Urinary bladder (tissue), 4 donors: ENCODE data around the gene PPIE. TPM values are rescaled to one million over a fixed set of nuclear protein-coding genes. Genes with fewer than 3 reads are reported as not detected.

Source experiments
- DNase-seq: peaks from one replicate; pipeline ENCODE4 v3.0.0-alpha.2; 2015; ENCODE audit errors: extremely low spot score
- H3K27ac ChIP-seq: one replicate; pipeline ENCODE4 v1.5.1; 2013; ENCODE audit warnings: low read depth, mild to moderate bottlenecking, moderate library complexity
- H3K36me3 ChIP-seq: one replicate; pipeline ENCODE4 v1.6.1; 2013; ENCODE audit warnings: mild to moderate bottlenecking, moderate library complexity; ENCODE audit not compliant: insufficient read depth
- H3K4me1 ChIP-seq: one replicate; pipeline ENCODE4 v1.6.1; 2013; ENCODE audit warnings: mild to moderate bottlenecking, moderate library complexity; ENCODE audit not compliant: insufficient read depth
- H3K4me3 ChIP-seq: one replicate; pipeline ENCODE4 v1.5.1; 2013; ENCODE audit warnings: low read depth, low read length
- WGBS: extraction: QIAGEN DNeasy Blood & Tissue Kit; methylation state at CpG from one replicate; pipeline ENCODE4 v1.1.7; 2013; 5-methylcytosine and 5-hydroxymethylcytosine counted together
- polyA plus RNA-seq: library from polyadenylated mRNA; stranded (reverse); fragments of 200-250 nt; gene quantifications from one replicate; pipeline ENCODE4 v1.2.3, GENCODE V29; 2013
- total RNA-seq: library from RNA; depleted of rRNA; stranded (reverse); fragments of >200 nt; gene quantifications from one replicate; pipeline ENCODE4 v1.2.3, GENCODE V29; 2014
- donor health status: healthy with polysubstance abuse.
- donor health status: healthy.

Gene PPIE
- total and polyA plus RNA-seq, 2 donors = 31.0 to 64.5 TPM

DNA sequence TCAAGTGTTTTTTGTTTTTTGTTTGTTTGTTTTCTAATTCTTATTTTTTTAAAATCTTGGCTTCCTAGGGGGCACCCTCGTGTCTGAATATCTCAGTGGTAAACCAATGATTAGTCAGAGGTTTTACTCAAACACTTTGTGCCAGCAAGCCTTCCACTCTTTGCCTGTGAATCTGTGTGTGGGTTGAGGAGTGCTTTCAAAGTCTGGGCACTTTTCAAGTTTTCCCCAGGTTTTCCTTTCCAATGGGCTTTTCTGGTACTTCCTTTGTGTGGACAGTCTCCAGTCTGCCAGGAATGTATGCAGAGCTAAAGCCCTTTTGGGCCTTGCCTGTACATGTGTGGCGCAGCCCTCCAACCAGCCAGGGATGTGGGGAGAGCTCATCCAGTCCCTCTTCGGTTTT lies 9.7 kb upstream of the PPIE start:
- no peak for DNase-seq
- no peak overlapping the region for H3K4me3 ChIP-seq
- H3K36me3 ChIP-seq = no peaks in the 10 kb centered on the region
- WGBS = 66% methylated on average over 3 of the region's 3 CpGs
- H3K27ac ChIP-seq = no peak overlapping the region
- H3K4me1 ChIP-seq = no peaks in the 10 kb centered on the region

DNA sequence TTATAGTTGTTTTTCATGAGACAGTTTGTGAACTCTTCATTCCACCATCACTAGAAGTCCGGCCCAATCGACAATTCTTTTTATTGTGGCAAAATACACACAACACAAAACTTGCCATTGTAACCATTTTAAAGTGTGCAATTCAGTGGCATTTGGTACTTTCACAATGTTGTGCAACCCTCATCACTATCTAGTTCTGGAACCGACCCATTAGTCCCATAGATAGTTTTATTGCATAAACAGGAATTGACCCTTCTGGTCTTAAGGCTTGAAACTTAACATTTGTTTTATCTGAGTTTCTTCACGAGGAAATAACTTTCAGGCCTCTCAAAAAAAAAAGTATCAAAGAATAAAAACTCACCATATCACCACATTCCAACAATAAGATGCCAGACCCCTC lies 8.8 kb upstream of the PPIE start:
- Histone ChIP-seq H3K4me1 (no peaks in the 10 kb centered on the region), H3K27ac (no peak overlapping the region), H3K36me3 (no peaks in the 10 kb centered on the region), H3K4me3 (no peak overlapping the region)
- WGBS = 44% methylated on average over 4 of the region's 4 CpGs
- DNase-seq = no peak

DNA sequence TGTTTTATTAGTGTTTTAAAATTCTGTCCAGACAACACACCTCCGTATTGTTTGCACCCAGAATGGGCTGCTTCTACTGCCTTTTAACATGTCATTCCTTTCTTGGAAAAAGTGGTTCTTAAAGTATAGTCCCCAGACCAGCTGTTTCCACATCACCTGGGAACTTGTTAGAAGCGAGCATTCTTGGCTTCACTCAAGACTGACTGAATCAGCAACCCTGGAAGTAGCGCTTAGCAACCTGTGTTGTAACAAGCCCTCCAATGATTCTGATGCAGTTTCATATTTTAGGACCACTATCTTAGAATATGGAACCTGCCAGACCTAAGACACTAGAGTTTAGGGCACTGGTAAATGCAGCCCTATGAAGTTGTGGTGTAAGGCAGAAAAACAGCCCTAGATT lies 6.0 kb upstream of the PPIE start:
- H3K4me1 ChIP-seq = no peaks in the 10 kb centered on the region
- H3K36me3 ChIP-seq = no peaks in the 10 kb centered on the region
- DNase-seq = no peak
- H3K4me3 ChIP-seq = no peak overlapping the region
- 59% methylated on average over 3 of the region's 3 CpGs for whole genome bisulfite sequencing
- no peak overlapping the region for H3K27ac ChIP-seq

DNA sequence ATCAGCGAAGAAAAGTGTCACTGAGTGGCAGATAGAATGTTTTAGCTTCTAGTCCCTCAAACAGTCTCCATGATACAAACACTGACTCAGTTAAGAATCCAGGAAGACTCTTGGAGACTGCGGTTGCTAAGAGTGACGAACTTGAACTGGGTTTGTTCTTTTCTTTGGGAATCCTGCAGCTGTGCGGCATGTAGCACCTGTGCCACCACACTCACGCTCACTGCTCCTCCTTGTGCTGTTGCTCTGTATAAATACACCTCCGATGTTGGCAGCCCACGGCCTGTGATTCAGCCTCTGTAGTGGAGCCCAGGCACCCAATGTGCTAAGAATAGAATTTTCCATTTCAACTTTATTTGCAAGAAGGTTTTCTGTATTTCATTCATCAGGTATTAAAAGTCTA lies 5.5 kb upstream of the PPIE start:
- no peaks in the 10 kb centered on the region for H3K4me1 ChIP-seq
- no peak for DNase-seq
- H3K27ac ChIP-seq = no peak overlapping the region
- no peaks in the 10 kb centered on the region for H3K36me3 ChIP-seq
- 59% methylated on average over 7 of the region's 7 CpGs for WGBS
- no peak overlapping the region for H3K4me3 ChIP-seq

DNA sequence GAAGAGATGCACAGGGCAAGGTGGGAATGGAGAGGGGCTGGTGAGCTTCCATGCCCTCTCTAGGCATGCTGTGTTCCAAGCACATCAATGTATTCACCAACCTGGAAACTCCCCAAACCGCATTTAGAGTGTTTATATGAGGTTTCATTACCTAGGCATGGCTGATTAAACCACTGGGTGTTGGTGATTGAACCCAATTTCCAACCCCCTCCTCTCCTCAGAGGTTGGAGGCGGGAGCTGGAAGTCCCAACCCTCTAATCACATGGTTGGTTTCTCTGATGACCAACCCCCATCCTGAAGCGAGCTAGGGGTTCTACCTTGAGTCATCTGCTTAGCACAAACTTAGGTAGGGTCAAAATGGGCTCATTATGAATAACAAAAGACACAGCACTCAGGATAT lies 3.0 kb upstream of the PPIE start:
- DNase-seq = no peak
- Histone ChIP-seq H3K4me1 (no peaks in the 10 kb centered on the region), H3K4me3 (no peak overlapping the region), H3K27ac (no peak overlapping the region), H3K36me3 (no peaks in the 10 kb centered on the region)
- WGBS = 71% methylated on average over 3 of the region's 3 CpGs

DNA sequence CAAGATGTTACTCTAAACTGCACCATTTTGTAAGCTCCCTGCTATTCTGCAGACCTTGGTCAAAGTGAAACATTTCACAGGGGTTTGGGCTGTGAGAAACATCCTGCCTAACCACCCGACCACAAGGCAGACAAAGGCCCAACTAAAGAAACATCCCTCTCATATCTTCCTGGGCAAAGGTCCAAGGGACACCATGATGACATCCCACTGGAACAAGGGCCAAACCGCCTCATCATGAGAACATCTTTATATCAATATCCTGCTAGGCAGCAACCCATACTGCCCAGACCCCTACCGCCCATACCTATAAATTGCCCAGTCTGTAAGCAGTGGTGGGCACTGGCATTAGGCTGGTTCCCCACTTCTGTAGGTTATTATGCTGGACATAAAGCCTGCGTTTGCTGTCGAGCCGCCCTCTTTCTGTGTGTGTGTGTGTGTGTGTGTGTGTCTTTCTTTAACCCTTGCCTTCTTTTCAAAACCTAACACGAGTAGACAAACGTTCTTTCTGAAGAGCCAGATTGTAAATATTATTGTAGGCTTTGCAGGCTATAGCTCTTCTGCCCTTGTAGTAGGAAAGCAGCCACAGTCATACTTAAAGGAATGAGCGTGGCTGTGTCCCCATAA lies 1.0 kb upstream of the PPIE start:
- H3K36me3 ChIP-seq = no peaks in the 10 kb centered on the region
- H3K27ac ChIP-seq = no peak overlapping the region
- DNase-seq = no peak
- no peaks in the 10 kb centered on the region for H3K4me1 ChIP-seq
- WGBS = 64% methylated on average over 9 of the region's 9 CpGs
- no peak overlapping the region for H3K4me3 ChIP-seq

DNA sequence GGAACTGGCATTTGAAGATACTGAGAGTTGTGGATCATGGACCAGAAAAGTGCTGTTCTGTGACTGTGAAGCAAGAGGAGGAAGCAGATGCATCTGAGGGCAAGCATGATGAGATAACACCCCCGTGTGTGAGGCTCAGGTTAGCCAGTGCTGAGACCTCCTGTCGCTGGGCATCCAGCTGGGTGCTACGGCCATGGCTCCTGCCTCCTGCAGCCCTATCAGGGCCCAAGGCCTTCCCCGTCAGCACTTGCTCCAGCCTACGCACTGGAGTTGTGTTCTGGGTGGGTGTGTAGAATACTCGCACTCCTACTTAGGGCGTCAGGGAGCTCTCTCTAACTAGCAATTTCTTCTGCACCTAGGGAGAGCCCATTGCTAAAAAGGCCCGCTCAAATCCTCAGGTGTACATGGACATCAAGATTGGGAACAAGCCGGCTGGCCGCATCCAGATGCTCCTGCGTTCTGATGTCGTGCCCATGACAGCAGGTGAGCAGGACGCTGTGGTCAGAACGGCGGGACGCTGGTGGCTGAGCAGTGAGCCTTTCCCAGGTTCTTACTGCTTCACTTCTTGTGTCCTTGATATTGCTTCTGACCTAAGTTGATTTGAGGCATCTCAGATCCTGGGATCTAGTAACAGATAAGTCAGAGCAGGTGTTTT lies 6.5 kb downstream of the PPIE start:
- H3K4me3 ChIP-seq = no peak overlapping the region
- no peak overlapping the region for H3K27ac ChIP-seq
- DNase-seq = no peak
- 95% methylated on average over 16 of the region's 16 CpGs for WGBS
- H3K36me3 ChIP-seq = peaks cover 18% of the 10 kb centered on the region
- H3K4me1 ChIP-seq = no peaks in the 10 kb centered on the region

DNA sequence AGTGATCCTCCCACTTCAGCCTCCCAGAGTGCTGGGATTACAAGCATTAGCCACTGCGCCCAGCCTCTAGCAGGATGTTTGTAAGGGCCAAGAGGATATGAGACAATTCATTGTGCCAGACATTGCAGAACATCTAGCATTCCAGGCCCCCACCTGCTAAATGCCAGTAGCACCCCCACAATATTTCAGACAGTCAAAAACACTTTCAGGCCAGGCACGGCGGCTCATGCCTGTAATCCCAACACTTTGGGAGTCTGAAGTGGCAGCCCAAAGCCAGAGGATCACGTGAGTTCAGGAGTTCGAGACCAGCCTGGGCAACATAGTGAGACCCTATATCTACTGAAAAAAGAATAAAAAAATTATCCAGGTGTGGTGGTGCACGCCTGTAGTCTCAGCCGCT lies 12.9 kb downstream of the PPIE start:
- Histone ChIP-seq H3K27ac (no peak overlapping the region), H3K4me1 (no peaks in the 10 kb centered on the region), H3K36me3 (peaks cover 25% of the 10 kb centered on the region), H3K4me3 (no peak overlapping the region)
- WGBS = 96% methylated on average over 7 of the region's 7 CpGs
- DNase-seq = no peak

DNA sequence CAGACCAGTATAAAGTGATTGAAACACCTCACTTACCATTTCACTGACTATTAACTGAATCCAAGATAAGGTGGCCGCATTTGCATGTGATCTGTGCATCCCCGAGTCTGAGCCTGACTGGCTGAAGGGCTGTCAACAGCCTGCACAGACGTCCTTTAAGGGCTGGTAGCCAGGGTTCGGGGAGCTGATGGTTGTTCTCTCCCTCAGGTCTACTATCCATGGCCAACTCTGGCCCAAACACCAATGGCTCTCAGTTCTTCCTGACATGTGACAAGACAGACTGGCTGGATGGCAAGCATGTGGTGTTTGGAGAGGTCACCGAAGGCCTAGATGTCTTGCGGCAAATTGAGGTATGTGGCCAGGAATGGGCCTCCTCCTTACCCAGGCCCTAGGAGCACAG lies 14.0 kb downstream of the PPIE start:
- WGBS = 91% methylated on average over 6 of the region's 6 CpGs
- Histone ChIP-seq H3K27ac (no peak overlapping the region), H3K36me3 (peaks cover 25% of the 10 kb centered on the region), H3K4me3 (no peak overlapping the region), H3K4me1 (no peaks in the 10 kb centered on the region)
- DNase-seq = no peak

DNA sequence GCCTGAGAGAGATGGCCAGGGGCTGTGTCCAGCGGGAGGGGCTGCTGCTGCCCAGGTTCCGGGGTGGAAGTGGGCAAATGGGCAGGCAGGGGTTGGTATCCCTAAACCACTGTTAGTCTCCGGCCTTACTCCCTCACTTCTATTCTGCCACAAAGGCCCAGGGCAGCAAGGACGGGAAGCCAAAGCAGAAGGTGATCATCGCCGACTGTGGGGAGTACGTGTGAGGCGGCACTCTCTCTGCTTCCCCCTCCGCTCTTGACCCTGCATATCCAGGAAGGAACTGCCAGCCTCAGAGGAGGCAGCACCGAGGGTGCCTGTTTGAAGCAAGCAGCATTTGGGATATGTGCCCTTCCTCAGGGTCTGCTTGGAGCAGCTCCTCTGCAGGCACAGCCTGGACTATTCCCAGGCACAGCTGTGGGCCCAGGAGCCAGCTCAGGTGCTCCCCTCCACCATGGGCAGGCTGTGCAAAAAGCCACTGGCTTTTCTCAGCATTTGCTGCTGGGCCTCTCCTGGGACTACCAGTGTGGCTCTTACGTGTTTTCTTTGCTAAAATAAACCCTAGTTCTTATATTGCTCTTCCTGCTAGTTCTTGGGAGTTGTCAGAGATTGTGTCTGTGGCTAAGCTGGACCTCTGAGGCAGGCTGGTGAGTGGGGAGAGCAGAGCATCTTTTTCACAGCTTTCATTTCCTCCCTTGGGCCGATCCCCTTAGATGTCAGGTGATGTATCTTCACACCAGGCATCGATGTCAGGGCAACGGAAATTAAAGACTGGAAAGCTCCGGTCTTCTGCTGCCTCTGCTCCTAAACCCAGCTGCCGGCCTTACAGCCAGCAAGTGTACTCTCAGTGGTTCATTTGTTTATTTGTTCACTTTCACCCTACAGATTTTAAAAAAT lies 14.7 kb downstream of the PPIE start:
- no peaks in the 10 kb centered on the region for H3K4me1 ChIP-seq
- H3K27ac ChIP-seq = no peak overlapping the region
- DNase-seq = no peak
- no peak overlapping the region for H3K4me3 ChIP-seq
- H3K36me3 ChIP-seq = peaks cover 25% of the 10 kb centered on the region
- WGBS = 87% methylated on average over 16 of the region's 16 CpGs

DNA sequence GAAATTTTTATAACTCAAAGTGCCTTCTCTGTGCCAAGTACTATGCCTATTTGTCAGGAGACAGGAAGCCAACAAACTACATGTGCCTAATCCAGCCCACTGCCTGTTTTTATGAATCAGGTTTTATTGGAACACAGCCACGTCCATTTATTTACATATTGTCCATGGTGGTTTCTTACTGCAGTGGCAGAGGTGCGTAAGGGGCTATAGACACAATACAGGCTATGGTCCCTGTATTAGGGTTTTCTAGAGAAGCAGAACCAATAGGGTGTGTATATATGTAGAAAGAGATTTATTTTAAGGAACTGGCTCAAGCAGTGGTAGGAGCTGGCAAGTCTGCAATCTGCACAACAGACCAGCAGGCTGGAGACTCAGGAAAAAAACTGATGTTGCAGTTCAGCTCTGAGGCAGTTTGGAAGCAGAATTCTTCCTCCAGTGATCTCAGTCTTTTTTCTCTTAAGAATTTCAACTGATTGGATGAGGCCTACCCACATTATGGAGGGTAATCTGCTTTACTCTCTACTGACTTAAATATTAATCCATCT lies 15.4 kb downstream of the PPIE start:
- 56% methylated on average over 2 of the region's 2 CpGs for WGBS
- Histone ChIP-seq H3K27ac (no peak overlapping the region), H3K4me1 (no peaks in the 10 kb centered on the region), H3K36me3 (peaks cover 22% of the 10 kb centered on the region), H3K4me3 (no peak overlapping the region)
- DNase-seq = no peak

DNA sequence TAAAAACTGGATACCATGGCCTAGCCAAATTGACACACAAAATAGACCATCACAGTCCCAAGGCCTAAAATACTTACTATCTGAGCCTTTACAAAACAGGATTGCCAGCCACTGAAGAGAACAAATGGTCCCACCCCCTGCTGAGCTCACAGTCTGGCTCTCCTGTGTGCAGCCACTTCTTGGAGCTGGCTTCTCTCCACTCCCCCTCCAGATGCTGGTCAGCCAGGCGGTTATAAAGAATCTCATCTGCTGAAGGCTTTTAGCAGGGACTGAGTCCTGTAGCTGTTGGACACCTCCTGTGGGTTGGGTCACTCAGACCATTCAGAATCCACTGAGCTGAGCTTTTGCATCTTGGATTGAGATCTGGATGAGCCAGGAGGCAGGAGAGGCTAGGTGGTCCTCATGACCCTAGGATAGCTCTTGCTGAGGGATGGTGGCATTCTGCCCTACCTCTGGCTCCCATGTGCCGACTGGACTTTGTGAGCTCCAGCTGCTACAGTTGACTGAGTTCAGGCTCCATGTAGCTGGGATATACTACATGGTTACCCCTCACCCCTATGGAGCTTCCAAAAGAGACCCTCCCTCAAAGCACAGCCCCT lies 16.3 kb downstream of the PPIE start:
- peaks cover 20% of the 10 kb centered on the region for H3K36me3 ChIP-seq
- no peak for DNase-seq
- H3K27ac ChIP-seq = no peak overlapping the region
- H3K4me1 ChIP-seq = no peaks in the 10 kb centered on the region
- no peak overlapping the region for H3K4me3 ChIP-seq
- whole genome bisulfite sequencing = 60% methylated on average over 2 of the region's 2 CpGs

DNA sequence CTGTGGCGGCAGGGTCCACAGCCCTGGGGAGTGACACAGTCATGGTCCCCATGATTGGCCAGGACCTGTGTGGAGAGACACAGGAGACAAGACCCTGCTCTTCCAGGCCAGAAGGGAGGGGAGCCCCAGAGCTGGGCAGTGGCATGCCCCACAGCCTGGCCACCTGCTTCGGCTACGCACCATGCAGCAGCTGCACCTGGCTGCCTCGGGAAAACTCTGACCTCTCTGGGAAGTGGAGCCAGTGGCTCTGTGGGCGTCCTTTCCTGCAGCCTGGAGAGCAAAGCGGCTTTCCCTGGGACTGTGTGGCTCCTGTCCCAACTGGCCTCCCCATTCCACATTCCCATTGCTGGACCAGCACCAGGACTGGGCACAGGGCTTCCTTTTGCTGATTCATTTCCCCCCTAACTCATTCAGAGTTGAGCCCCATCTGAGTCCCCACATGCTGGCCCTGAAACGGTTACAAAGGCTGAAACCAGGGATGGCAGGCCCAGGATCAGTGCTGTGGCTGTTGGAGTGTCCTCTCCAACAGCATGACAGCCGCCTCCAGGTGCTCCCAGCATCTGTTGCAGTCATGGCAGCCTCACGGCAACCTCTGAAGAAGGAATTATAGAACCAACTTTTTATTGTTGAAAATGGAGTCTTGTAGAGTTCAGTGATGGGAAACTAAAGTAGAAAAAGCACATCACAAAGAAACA lies 17.4 kb downstream of the PPIE start:
- no peak overlapping the region for H3K4me3 ChIP-seq
- DNase-seq = no peak
- 90% methylated on average over 9 of the region's 9 CpGs for WGBS

More for the DNA sequence above, 17.4 kb downstream of the PPIE start:
- Histone ChIP-seq H3K4me1 (no peaks in the 10 kb centered on the region), H3K36me3 (peaks cover 16% of the 10 kb centered on the region), H3K27ac (no peak overlapping the region)
